GM13976 (cell line): ENCODE results near the gene NMS.

Experiments
- DNase-seq: peaks from one replicate; pipeline ENCODE4 v3.0.0; 2012; ENCODE audit warnings: low spot score
- in situ Hi-C: fragments of 300-500 bp; cut with MboI; formaldehyde crosslinking; loops from one replicate; pipeline ENCODE4 v1.12.0; 2022; ENCODE audit warnings: low sequenced_read_pairs, mixed read lengths, inconsistent platforms; ENCODE audit not compliant: unreplicated experiment
- TF ChIP-seq, protein P1 (sequence below): IDR thresholded peaks from 2 replicates; pipeline ENCODE4 v1.5.1; 2012; ENCODE audit warnings: borderline replicate concordance, mild to moderate bottlenecking; ENCODE audit not compliant: insufficient read depth; ENCODE audit errors: extremely low read depth, missing control alignments, control extremely low read depth

Gene NMS, protein sequence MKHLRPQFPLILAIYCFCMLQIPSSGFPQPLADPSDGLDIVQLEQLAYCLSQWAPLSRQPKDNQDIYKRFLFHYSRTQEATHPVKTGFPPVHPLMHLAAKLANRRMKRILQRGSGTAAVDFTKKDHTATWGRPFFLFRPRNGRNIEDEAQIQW

DNA sequence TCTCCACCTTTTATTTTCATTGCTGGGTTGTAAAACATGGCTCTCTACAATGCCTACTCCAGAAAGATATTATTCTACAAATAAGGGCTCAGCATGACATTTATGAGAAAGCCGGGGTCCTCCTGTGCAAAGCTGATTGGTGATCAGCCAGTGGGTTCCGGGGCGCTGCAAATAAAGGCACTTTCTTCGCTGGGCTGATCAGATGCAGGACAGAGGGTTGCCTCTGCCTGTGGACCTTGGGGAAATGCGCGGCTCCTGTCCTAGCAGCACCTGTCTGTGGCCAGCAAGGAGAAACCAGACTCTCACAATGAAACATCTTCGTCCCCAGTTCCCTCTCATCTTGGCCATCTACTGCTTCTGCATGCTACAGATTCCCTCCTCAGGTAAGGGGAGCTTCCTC lies at the start of gene NMS:
TSS of gene NMS (plus strand) at position 301 of the 400 bp plus-strand sequence. CDS start at position 308, 7 bp downstream.
- no peak for DNase-seq
- TF ChIP-seq, protein P1, sequence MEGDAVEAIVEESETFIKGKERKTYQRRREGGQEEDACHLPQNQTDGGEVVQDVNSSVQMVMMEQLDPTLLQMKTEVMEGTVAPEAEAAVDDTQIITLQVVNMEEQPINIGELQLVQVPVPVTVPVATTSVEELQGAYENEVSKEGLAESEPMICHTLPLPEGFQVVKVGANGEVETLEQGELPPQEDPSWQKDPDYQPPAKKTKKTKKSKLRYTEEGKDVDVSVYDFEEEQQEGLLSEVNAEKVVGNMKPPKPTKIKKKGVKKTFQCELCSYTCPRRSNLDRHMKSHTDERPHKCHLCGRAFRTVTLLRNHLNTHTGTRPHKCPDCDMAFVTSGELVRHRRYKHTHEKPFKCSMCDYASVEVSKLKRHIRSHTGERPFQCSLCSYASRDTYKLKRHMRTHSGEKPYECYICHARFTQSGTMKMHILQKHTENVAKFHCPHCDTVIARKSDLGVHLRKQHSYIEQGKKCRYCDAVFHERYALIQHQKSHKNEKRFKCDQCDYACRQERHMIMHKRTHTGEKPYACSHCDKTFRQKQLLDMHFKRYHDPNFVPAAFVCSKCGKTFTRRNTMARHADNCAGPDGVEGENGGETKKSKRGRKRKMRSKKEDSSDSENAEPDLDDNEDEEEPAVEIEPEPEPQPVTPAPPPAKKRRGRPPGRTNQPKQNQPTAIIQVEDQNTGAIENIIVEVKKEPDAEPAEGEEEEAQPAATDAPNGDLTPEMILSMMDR: no peak
- in situ Hi-C loops: no loop called here

DNA sequence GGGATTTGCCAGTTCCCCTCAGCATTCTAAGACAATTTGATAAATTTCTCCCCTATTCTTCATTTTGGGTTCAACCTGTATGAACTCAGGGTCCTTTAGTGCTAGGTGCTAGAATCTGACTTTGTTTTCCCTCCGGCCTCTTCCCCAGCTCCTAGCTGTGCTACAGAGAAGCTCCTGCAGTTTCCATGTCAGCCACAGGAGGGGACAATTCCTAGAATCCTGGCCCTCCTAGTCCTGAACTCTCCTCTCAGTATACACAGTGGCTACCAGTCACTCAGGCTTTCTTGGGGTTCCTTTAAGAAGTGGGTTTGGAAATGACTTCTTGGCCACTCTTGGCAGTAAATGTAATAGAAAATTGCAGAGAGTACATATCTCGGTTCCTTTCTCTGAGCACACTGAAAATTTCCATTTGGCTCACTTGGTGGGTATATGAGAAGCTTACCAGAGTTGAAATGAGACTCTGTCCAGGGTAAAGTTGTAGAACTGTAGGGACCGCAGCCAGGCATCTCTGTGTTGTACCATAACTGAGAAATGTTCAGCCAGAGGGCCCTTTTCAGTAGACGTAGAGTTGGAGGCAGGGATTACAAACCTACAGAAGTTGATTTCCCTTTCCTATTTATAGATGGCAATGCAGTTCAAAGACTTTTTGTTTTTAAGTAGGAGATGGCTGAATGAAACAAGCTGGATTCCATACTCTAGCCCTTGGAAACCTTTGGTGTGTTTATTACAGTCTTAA lies 47.8 kb upstream of the NMS start:
- in situ Hi-C loops: no loop called here
- no peak for DNase-seq
- TF ChIP-seq, protein P1: no peak

DNA sequence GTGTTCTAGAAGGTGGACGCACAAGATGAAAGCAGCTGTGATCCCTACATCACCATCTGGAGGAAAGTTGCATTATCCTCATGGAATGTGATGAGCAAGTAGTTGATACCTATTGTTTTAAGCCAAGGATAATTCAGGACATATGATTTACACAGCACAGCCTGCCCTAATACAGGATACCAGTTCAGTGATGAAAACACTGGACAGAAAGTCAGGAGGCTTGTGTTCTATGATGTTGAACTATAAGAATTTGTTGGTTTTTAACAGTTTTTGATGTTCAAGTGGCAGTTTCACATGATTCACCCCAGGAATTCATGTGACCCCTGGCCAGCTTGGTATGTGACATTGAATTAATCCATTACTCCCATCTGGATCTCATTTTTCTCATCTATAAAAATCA lies 46.7 kb upstream of the NMS start:
- no peak for DNase-seq
- in situ Hi-C loops: no loop called here
- TF ChIP-seq, protein P1: no peak

DNA sequence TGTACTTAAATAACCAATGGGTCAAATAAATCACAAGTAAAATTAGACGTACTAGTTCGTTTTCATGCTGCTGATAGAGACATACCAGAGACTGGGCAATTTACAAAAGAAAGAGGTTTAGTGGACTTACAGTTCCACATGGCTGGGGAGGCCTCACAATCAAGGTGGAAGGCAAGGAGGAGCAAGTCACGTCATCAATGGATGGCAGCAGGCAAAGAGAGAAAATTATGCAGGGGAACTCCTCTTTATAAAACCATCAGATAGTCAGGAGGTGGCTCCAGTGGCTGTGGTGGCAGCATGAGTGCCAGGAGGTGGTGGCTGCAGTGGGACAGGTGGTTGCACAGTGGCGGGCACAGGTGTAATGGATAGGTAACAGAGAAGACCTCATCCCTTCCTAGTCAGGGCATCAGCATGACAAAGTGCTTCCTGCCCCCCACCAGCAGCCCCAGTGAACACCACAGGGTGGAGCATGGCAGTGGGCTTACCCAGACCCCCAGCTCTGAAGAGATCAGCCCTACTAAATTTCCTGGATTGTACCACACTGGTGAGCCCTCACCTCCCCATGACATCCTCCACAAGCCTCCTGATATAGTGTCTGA lies 45.9 kb upstream of the NMS start:
- TF ChIP-seq, protein P1: no peak
- DNase-seq: no peak
- in situ Hi-C loops: no loop called here

DNA sequence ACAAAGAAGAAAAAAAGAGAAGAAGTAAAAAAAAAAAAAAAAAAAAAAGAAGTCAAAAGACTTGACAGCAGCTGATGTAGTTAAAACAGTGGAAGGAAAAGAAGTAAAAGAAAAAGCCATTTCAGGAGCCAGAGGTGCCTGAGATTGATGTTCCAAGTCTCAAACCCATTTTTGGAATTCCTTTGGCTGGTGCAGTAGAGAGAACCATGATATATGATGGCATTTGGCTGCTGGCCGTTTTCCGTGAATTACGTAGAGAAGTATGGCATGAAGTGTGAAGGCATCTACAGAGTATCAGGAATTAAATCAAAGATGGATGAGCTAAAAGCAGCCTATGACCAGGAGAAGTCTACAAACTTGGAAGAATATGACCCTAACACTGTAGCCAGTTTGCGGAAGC lies 45.2 kb upstream of the NMS start:
- in situ Hi-C loops: loop anchor here (25.0 kb wide), 1 partner anchor 562 kb away; no protein-coding TSS in a partner anchor
- TF ChIP-seq, protein P1: no peak
- DNase-seq: no peak

DNA sequence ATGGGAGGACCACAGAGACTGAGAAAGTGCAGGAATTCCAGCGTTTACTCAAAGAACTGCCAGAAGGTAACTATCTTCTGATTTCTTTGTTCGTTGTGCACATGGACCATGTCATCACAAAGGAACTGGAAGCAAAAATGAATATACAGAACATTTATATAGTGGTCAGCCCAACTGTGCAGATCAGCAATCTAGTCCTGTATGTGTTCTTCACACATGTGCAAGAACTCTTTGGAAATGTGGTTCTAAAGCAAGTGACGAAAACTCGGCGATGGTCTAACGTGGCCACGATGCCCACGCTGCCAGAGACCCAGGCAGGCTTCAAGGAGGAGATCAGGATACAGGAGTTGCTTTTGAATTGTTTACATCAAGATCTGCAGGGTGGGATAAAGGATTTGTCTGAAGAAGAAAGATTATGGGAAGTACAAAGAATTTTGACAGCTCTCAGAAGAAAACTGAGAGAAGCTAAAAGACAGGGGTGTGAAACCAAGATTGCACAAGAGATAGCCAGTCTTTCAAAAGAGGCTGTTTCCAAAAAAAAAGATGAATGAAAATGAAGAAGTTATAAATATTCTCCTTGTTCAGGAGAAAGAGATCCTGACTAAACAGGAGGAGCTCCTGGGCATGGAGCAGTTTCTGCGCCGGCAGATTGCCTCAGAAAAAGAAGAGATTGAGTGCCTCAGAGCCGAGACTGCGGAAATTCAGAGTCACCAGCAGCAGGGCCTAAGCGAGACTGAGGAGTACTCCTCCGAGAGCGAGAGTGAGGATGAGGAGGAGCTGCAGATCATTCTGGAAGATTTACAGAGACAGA lies 44.5 kb upstream of the NMS start:
- no peak for DNase-seq
- in situ Hi-C loops: loop anchor here (25.0 kb wide), 1 partner anchor 562 kb away; no protein-coding TSS in a partner anchor
- TF ChIP-seq, protein P1: no peak
